Karpas-422 (cell line): Measurements from ENCODE around the gene ETNK1. TPM values are rescaled to one million over a fixed set of nuclear protein-coding genes. Genes with fewer than 3 reads are reported as not detected.
A peak's percentile ranks its signal among the peaks of the same experiment; 100 is the strongest.

Experiments used
- DNase-seq: peaks from one replicate; pipeline ENCODE4 v3.0.0-alpha.2; 2015
- H2AFZ ChIP-seq: fragments of 200-600 bp; sonication (generic); 2 replicates; pipeline ENCODE4 v1.6.1; 2014; ENCODE audit warnings: antibody characterized with exemption, low read length, mixed read lengths
- H3K27ac ChIP-seq: fragments of 200-600 bp; sonication (generic); 2 replicates; pipeline ENCODE4 v1.5.1; 2014; ENCODE audit warnings: mild to moderate bottlenecking, low read length, moderate library complexity
- H3K27me3 ChIP-seq: fragments of 200-600 bp; sonication (generic); 2 replicates; pipeline ENCODE4 v1.6.1; 2014; ENCODE audit warnings: low read length, mixed read lengths
- H3K36me3 ChIP-seq: fragments of 200-600 bp; sonication (generic); 2 replicates; pipeline ENCODE4 v1.6.1; 2014; ENCODE audit warnings: low read length, mixed read lengths; ENCODE audit not compliant: insufficient read depth
- H3K4me1 ChIP-seq: fragments of 200-600 bp; sonication (generic); 2 replicates; pipeline ENCODE4 v1.6.1; 2014; ENCODE audit warnings: mild to moderate bottlenecking, low read length, mixed read lengths
- H3K4me2 ChIP-seq: fragments of 200-600 bp; sonication (generic); 2 replicates; pipeline ENCODE4 v1.6.1; 2014; ENCODE audit warnings: low read length, low read depth, mild to moderate bottlenecking; ENCODE audit not compliant: poor library complexity, severe bottlenecking
- H3K4me3 ChIP-seq: fragments of 200-600 bp; sonication (generic); 2 replicates; pipeline ENCODE4 v1.5.1; 2014; ENCODE audit warnings: mild to moderate bottlenecking, antibody characterized with exemption, low read length, mixed read lengths
- H3K79me2 ChIP-seq: fragments of 200-600 bp; sonication (generic); 2 replicates; pipeline ENCODE4 v1.6.1; 2014; ENCODE audit warnings: mild to moderate bottlenecking, low read length, mixed read lengths
- H3K9ac ChIP-seq: fragments of 200-600 bp; sonication (generic); 2 replicates; pipeline ENCODE4 v1.6.0; 2014; ENCODE audit warnings: low read length
- H3K9me2 ChIP-seq: fragments of 200-600 bp; sonication (generic), shearing (Covaris generic); replicated peaks from 2 replicates; pipeline ENCODE4 v1.6.0; 2014; ENCODE audit warnings: mild to moderate bottlenecking, low read length, moderate library complexity; ENCODE audit not compliant: insufficient read depth
- H3K9me3 ChIP-seq: fragments of 300-700, 200-600 bp; sonication (generic); 2 replicates; pipeline ENCODE4 v1.6.1; 2014; ENCODE audit warnings: low read length, mixed read lengths
- H4K20me1 ChIP-seq: fragments of 200-600 bp; sonication (generic); 2 replicates; pipeline ENCODE4 v1.6.1; 2014; ENCODE audit warnings: mild to moderate bottlenecking, antibody characterized with exemption, low read length, low read depth; ENCODE audit not compliant: insufficient read depth
- total RNA-seq: library from RNA; depleted of rRNA; stranded (reverse); fragments of >200 nt; shearing (Covaris generic); gene quantifications from 2 replicates; pipeline ENCODE4 v1.2.3, GENCODE V29; 2014; ENCODE audit warnings: low replicate concordance

Gene ETNK1
- total RNA-seq, 1 experiment from 2014 or later, result 93.7 TPM

GRCh38 chr12:22624548-22624869 lies 462 bp upstream of the ETNK1 start:
- peaks cover 46% of the 10 kb centered on the region for H3K79me2 ChIP-seq
- no peaks in the 10 kb centered on the region for H3K27me3 ChIP-seq
- H3K9me3 ChIP-seq, result no peaks in the 10 kb centered on the region
- H3K4me1 ChIP-seq, result peaks cover 37% of the 10 kb centered on the region
- H2AFZ ChIP-seq, result peak overlapping the region; percentile 83; the same call in 1 of the 2 replicates
- peak overlapping the region; percentile 83 for H3K4me3 ChIP-seq
- no peaks in the 10 kb centered on the region for H3K9me2 ChIP-seq
- H4K20me1 ChIP-seq, result peaks cover 33% of the 10 kb centered on the region
- H3K36me3 ChIP-seq, result peaks cover 6% of the 10 kb centered on the region; the same call in 1 of the 2 replicates
- DNase-seq, result no peak
- H3K4me2 ChIP-seq, result peak overlapping the region; percentile 83
- H3K9ac ChIP-seq, result peak overlapping the region; percentile 92
- no peak overlapping the region for H3K27ac ChIP-seq

- Histone ChIP-seq H4K20me1 (peaks cover 39% of the 10 kb centered on the region), H3K36me3 (peaks cover 10% of the 10 kb centered on the region; the same call in 1 of the 2 replicates), H3K9me3 (no peaks in the 10 kb centered on the region), H3K27ac (peak overlapping the region; percentile 44), H3K4me2 (peak overlapping the region; percentile 83), H3K4me1 (peaks cover 37% of the 10 kb centered on the region), H2AFZ (no peak overlapping the region), H3K27me3 (no peaks in the 10 kb centered on the region), H3K4me3 (peak overlapping the region; percentile 83), H3K79me2 (peaks cover 58% of the 10 kb centered on the region), H3K9ac (peak overlapping the region; percentile 92), H3K9me2 (no peaks in the 10 kb centered on the region)
- peak; percentile 60 for DNase-seq
These were observed 857 bp downstream of the ETNK1 start for GRCh38 chr12:22625762-22626294.

DNA sequence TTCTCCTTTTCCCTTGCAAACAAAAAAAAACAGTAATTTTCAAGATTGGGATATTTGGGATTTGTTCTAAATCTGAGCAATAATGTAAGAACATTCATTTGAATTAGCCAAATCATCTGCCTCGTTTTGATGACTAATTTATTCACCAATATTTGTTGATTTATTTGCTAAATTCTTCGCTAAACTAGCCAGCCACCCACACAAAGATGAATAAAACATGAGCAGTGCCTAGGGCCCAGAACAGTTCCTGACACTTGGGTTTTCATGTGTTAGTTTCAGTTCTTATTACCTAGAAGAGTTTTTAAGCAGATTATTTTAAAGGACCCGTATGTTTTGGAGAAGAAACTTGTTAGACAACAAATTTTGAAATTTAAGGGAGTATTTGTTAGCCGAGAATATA lies 1.4 kb downstream of the ETNK1 start:
- Histone ChIP-seq H3K9me2 (no peaks in the 10 kb centered on the region), H3K4me1 (peaks cover 37% of the 10 kb centered on the region), H3K4me3 (peak overlapping the region; percentile 83), H3K36me3 (peaks cover 10% of the 10 kb centered on the region; the same call in 1 of the 2 replicates), H3K27ac (peak overlapping the region; percentile 44), H3K79me2 (peaks cover 63% of the 10 kb centered on the region), H2AFZ (no peak overlapping the region), H3K27me3 (no peaks in the 10 kb centered on the region), H4K20me1 (peaks cover 39% of the 10 kb centered on the region), H3K4me2 (peak overlapping the region; percentile 83), H3K9me3 (no peaks in the 10 kb centered on the region), H3K9ac (peak overlapping the region; percentile 92)
- DNase-seq, result peak; percentile 64

GRCh38 chr12:22627371-22627770 lies 2.4 kb downstream of the ETNK1 start:
- H3K9ac ChIP-seq, result peak overlapping the region; percentile 92
- no peaks in the 10 kb centered on the region for H3K9me3 ChIP-seq
- peak overlapping the region; percentile 44 for H3K27ac ChIP-seq

DNA sequence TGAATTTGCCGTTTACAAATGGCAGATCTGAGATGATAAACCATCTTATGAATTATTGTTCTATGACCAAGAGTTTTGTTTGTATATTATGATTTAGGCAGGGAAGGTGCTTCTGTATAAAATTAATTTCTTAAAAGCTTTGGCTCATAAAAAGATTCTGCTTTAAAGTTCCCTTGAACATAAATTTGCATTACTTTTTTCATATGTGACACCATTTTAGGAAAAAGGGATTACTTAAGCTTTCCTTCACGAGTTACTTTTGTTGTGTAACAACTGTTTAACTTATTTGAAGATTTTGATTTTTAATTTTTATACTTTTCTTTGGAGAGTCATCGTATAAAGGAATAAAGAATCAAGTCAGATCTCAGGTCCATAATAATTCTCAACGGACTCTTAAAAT lies 3.3 kb downstream of the ETNK1 start:
- H3K79me2 ChIP-seq, result peaks cover 82% of the 10 kb centered on the region
- peaks cover 19% of the 10 kb centered on the region for H3K36me3 ChIP-seq
- H3K4me2 ChIP-seq, result peak overlapping the region; percentile 83
- peaks cover 40% of the 10 kb centered on the region for H3K4me1 ChIP-seq
- H3K9me2 ChIP-seq, result no peaks in the 10 kb centered on the region
- no peaks in the 10 kb centered on the region for H3K9me3 ChIP-seq
- peak overlapping the region; percentile 83 for H3K4me3 ChIP-seq
- H2AFZ ChIP-seq, result no peak overlapping the region
- H3K27ac ChIP-seq, result no peak overlapping the region
- peak overlapping the region; percentile 21; the same call in 1 of the 2 replicates for H3K9ac ChIP-seq
- H3K27me3 ChIP-seq, result no peaks in the 10 kb centered on the region
- no peak for DNase-seq
- peaks cover 44% of the 10 kb centered on the region for H4K20me1 ChIP-seq

More at GRCh38 chr12:22627371-22627770, 2.4 kb downstream of the ETNK1 start:
- peak overlapping the region; percentile 83 for H3K4me2 ChIP-seq
- H3K27me3 ChIP-seq, result no peaks in the 10 kb centered on the region
- peak overlapping the region; percentile 83 for H3K4me3 ChIP-seq
- peaks cover 40% of the 10 kb centered on the region for H3K4me1 ChIP-seq
- H4K20me1 ChIP-seq, result peaks cover 39% of the 10 kb centered on the region
- peaks cover 10% of the 10 kb centered on the region; the same call in 1 of the 2 replicates for H3K36me3 ChIP-seq
- peaks cover 73% of the 10 kb centered on the region for H3K79me2 ChIP-seq
- DNase-seq, result no peak
- no peaks in the 10 kb centered on the region for H3K9me2 ChIP-seq
- no peak overlapping the region for H2AFZ ChIP-seq

DNA sequence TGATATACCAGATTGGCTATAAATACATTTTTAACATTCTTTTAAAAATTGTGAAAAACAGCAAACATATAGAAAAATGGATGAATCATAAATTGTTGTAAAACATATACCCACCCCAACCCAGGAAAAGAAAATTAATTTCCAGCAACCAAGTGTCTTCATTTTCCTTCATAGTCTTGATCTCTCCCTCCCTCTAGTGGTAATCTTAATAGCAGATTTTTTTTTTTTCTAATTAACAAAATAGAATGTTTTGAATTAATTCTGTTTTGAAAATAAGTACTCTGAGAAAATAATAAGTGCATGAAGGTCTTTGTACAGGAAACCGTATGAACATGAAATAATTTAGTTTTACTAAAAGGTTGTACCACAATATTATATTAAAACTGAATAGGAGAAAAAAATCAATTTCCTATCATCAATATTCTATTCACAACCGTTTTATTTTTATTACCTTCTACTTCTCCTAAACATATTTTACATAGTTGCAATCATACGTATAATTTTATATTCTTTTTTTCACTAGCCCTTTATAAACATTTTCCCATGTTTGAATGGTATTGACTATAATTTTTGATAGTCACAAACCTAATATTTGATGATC lies 7.0 kb downstream of the ETNK1 start:
- Histone ChIP-seq H3K36me3 (peaks cover 41% of the 10 kb centered on the region), H3K9me2 (no peaks in the 10 kb centered on the region), H3K9ac (no peak overlapping the region), H2AFZ (no peak overlapping the region), H3K4me2 (no peak overlapping the region), H3K4me1 (peaks cover 27% of the 10 kb centered on the region), H3K9me3 (no peaks in the 10 kb centered on the region), H3K4me3 (no peak overlapping the region), H3K79me2 (peaks cover 99% of the 10 kb centered on the region), H4K20me1 (peaks cover 32% of the 10 kb centered on the region), H3K27me3 (no peaks in the 10 kb centered on the region), H3K27ac (no peak overlapping the region)
- peak; percentile 67 for DNase-seq

DNA sequence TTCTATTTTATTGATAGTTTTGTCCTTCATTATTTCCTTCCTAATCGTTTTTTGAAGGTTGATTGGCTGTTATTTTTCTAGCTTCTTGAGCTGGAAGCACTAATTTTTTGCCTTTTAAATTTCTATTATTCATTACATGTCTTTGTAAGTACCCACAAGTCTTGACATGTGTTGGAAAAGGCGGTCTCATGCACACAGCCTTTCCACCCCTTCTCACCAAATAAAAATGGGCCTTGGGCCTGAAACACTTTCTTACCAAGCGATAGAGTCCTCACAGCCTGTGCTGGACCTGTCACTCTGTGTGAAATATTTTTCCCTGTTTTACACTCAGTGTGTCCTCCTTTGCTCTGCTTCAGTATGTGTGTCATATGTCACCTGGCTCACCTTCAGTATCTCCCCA lies 9.9 kb downstream of the ETNK1 start:
- no peak overlapping the region for H3K4me2 ChIP-seq
- H3K27ac ChIP-seq, result no peak overlapping the region
- H3K9ac ChIP-seq, result no peak overlapping the region
- no peaks in the 10 kb centered on the region for H3K27me3 ChIP-seq
- peaks cover 10% of the 10 kb centered on the region; the same call in 1 of the 2 replicates for H4K20me1 ChIP-seq
- peaks cover 39% of the 10 kb centered on the region for H3K36me3 ChIP-seq
- peaks cover 3% of the 10 kb centered on the region; the same call in 1 of the 2 replicates for H3K4me1 ChIP-seq
- no peak overlapping the region for H2AFZ ChIP-seq
- peaks cover 99% of the 10 kb centered on the region for H3K79me2 ChIP-seq
- H3K4me3 ChIP-seq, result no peak overlapping the region
- no peak for DNase-seq
- no peaks in the 10 kb centered on the region for H3K9me3 ChIP-seq
- H3K9me2 ChIP-seq, result no peaks in the 10 kb centered on the region; the same call in 1 of the 2 replicates

DNA sequence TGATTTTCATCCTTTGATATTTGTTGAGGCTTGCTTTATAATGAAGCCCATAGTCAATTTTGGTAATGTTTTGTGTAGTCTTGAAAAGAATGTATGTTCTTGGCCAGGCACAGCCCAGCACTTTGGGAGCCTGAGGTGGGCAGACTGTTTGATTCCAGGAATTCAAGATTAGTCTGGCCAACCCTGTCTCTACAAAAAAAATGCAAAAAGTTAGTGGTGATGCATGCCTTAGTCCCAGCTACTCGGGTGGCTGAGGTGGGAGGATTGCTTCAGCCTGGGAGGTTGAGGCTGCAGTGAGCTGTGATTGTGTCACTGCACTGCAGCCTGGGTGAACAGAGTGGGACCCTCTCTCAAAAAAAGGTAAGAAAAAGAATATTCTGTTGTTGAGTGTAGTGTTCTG lies 10.8 kb downstream of the ETNK1 start:
- peaks cover 3% of the 10 kb centered on the region; the same call in 1 of the 2 replicates for H3K4me1 ChIP-seq
- peaks cover 6% of the 10 kb centered on the region; the same call in 1 of the 2 replicates for H4K20me1 ChIP-seq

More for the DNA sequence above, 10.8 kb downstream of the ETNK1 start:
- Histone ChIP-seq H3K79me2 (peaks cover 100% of the 10 kb centered on the region), H3K4me2 (no peak overlapping the region), H3K27ac (no peak overlapping the region), H2AFZ (no peak overlapping the region), H3K9me3 (no peaks in the 10 kb centered on the region), H3K9ac (no peak overlapping the region), H3K4me3 (no peak overlapping the region), H3K27me3 (no peaks in the 10 kb centered on the region), H3K9me2 (no peaks in the 10 kb centered on the region; the same call in 1 of the 2 replicates), H3K36me3 (peaks cover 36% of the 10 kb centered on the region)
- no peak for DNase-seq
